Activated CD8-positive, alpha-beta memory T cell treated with anti-CD3 and anti-CD28 coated beads, Interleukin-2, amount 10 ng/mL, durations not matched to agents 7 days and 5 days (primary cell): ENCODE results near the gene TRDMT1. TPM values are rescaled to one million over a fixed set of nuclear protein-coding genes. Genes with fewer than 3 reads are reported as not detected.
A peak's percentile ranks its signal among the peaks of the same experiment; 100 is the strongest.
"Not testable (repeated sequence)": the region's sequence is repeated elsewhere in the genome, so short reads cannot be mapped to it uniquely, and the experiment has no call there.

ENCODE experiments used
- ATAC-seq: fragments of 150-1000 bp; cut with Tn5 transposase; one replicate; pipeline ENCODE4 v1.10.0; 2021; ENCODE audit warnings: moderate library complexity
- CTCF ChIA-PET: fragments of 350-600 bp; sonication (Branson Sonifier 250); formaldehyde crosslinking; loops from one replicate; lab custom pipeline; 2021; ENCODE audit warnings: antibody characterized with exemption; lab: Charles Lee
- DNase-seq: peaks from one replicate; pipeline ENCODE4 v3.0.0-alpha.2; 2020
- H3K27ac Mint-ChIP-seq: one replicate; pipeline ENCODE4 v1.8.0; 2021; ENCODE audit warnings: mild to moderate bottlenecking, mixed read lengths
- H3K27me3 Mint-ChIP-seq: one replicate; pipeline ENCODE4 v1.8.0; 2021; ENCODE audit warnings: mixed read lengths
- H3K36me3 Mint-ChIP-seq: one replicate; pipeline ENCODE4 v1.8.0; 2021; ENCODE audit warnings: mild to moderate bottlenecking, mixed read lengths
- H3K4me1 Mint-ChIP-seq: one replicate; pipeline ENCODE4 v1.8.0; 2021; ENCODE audit warnings: mixed read lengths
- H3K4me3 Mint-ChIP-seq: one replicate; pipeline ENCODE4 v1.8.0; 2021; ENCODE audit warnings: mild to moderate bottlenecking, moderate library complexity, mixed read lengths
- H3K9me3 Mint-ChIP-seq: one replicate; pipeline ENCODE4 v1.8.0; 2022; ENCODE audit warnings: low read depth, mixed read lengths
- total RNA-seq, 2 experiments: library from RNA; stranded (reverse); gene quantifications; one replicate each; pipeline ENCODE4 v1.2.3, GENCODE V29; 2021

Gene TRDMT1
- total RNA-seq, 2 experiments from 2014 or later, result 7.7 to 9.2 TPM

- H3K4me1 Mint-ChIP-seq, result peaks cover 21% of the 10 kb centered on the region
- H3K27me3 Mint-ChIP-seq, result no peaks in the 10 kb centered on the region
- CTCF ChIA-PET, result no interaction called here
- DNase-seq, result peak; percentile 59
- H3K4me3 Mint-ChIP-seq, result no peak overlapping the region
- H3K27ac Mint-ChIP-seq, result no peak overlapping the region
- ATAC-seq, result peak; percentile 53
- H3K9me3 Mint-ChIP-seq, result no peaks in the 10 kb centered on the region
- peaks cover 4% of the 10 kb centered on the region for H3K36me3 Mint-ChIP-seq
Observed at GRCh38 chr10:17126327-17126726, 75.1 kb downstream of the TRDMT1 start.

GRCh38 chr10:17125206-17125893, 76.1 kb downstream of the TRDMT1 start:
- Mint-ChIP-seq H3K36me3 (peaks cover 1% of the 10 kb centered on the region), H3K9me3 (no peaks in the 10 kb centered on the region), H3K4me1 (peaks cover 21% of the 10 kb centered on the region), H3K4me3 (no peak overlapping the region), H3K27ac (no peak overlapping the region), H3K27me3 (no peaks in the 10 kb centered on the region)
- ATAC-seq, result no peak
- CTCF ChIA-PET, result no interaction called here
- DNase-seq, result no peak

GRCh38 chr10:17123961-17124360, 77.5 kb downstream of the TRDMT1 start:
- no peaks in the 10 kb centered on the region for H3K27me3 Mint-ChIP-seq
- H3K36me3 Mint-ChIP-seq, result peaks cover 1% of the 10 kb centered on the region
- no peak for DNase-seq
- ATAC-seq, result no peak
- no peak overlapping the region for H3K27ac Mint-ChIP-seq
- H3K9me3 Mint-ChIP-seq, result no peaks in the 10 kb centered on the region
- no peak overlapping the region for H3K4me3 Mint-ChIP-seq
- H3K4me1 Mint-ChIP-seq, result peaks cover 21% of the 10 kb centered on the region
- CTCF ChIA-PET, result no interaction called here

GRCh38 chr10:17122726-17123661, 78.5 kb downstream of the TRDMT1 start:
- no peak for ATAC-seq
- Mint-ChIP-seq H3K9me3 (no peaks in the 10 kb centered on the region), H3K4me3 (no peak overlapping the region), H3K27me3 (no peaks in the 10 kb centered on the region), H3K27ac (no peak overlapping the region), H3K4me1 (peaks cover 21% of the 10 kb centered on the region), H3K36me3 (peaks cover 1% of the 10 kb centered on the region)
- CTCF ChIA-PET, result interaction anchor here (0.7 kb wide), 2 partner anchors 16 to 91 kb away, joined by 4 to 5 read pairs; no protein-coding TSS in a partner anchor
- no peak for DNase-seq

GRCh38 chr10:17122052-17122451, 79.4 kb downstream of the TRDMT1 start:
- H3K36me3 Mint-ChIP-seq, result peaks cover 1% of the 10 kb centered on the region
- ATAC-seq, result no peak
- DNase-seq, result no peak
- H3K27me3 Mint-ChIP-seq, result no peaks in the 10 kb centered on the region
- H3K4me3 Mint-ChIP-seq, result no peak overlapping the region
- no peak overlapping the region for H3K27ac Mint-ChIP-seq
- CTCF ChIA-PET, result interaction anchor here (0.7 kb wide), 1 partner anchor 92 kb away, joined by 4 read pairs; no protein-coding TSS in a partner anchor
- no peaks in the 10 kb centered on the region for H3K9me3 Mint-ChIP-seq
- peaks cover 16% of the 10 kb centered on the region for H3K4me1 Mint-ChIP-seq

DNA sequence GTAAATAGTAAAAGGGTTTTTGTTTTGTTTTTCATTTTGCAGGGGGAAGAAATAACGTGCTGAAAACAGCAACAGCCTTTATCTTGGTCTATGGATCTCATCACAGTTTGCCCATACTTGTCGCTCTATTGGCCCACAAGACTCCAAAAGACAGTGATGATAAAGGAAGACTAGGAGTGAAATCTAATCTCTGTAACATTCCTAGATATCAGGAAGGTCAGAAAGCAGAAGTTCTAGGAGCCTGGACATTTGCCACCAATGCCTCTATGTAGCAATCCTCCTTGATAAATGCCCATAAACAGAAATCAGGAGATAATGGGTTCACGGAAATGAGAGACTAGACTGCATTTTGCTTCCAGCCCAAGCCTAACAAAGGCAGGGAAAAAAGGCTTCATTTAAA, 80.8 kb downstream of the TRDMT1 start:
- CTCF ChIA-PET, result no interaction called here
- DNase-seq, result no peak
- H3K27ac Mint-ChIP-seq, result no peak overlapping the region
- H3K9me3 Mint-ChIP-seq, result no peaks in the 10 kb centered on the region
- H3K4me3 Mint-ChIP-seq, result no peak overlapping the region
- no peaks in the 10 kb centered on the region for H3K27me3 Mint-ChIP-seq
- peaks cover 1% of the 10 kb centered on the region for H3K36me3 Mint-ChIP-seq
- H3K4me1 Mint-ChIP-seq, result peaks cover 6% of the 10 kb centered on the region
- no peak for ATAC-seq

GRCh38 chr10:17119845-17120244, 81.6 kb downstream of the TRDMT1 start:
- ATAC-seq, result no peak
- H3K27me3 Mint-ChIP-seq, result no peaks in the 10 kb centered on the region
- no peak overlapping the region for H3K4me3 Mint-ChIP-seq
- CTCF ChIA-PET, result no interaction called here
- H3K4me1 Mint-ChIP-seq, result peaks cover 6% of the 10 kb centered on the region
- H3K27ac Mint-ChIP-seq, result no peak overlapping the region
- peaks cover 1% of the 10 kb centered on the region for H3K36me3 Mint-ChIP-seq
- no peak for DNase-seq
- no peaks in the 10 kb centered on the region for H3K9me3 Mint-ChIP-seq

GRCh38 chr10:17116193-17116592, 85.3 kb downstream of the TRDMT1 start:
- no peak for ATAC-seq
- DNase-seq, result no peak
- H3K36me3 Mint-ChIP-seq, result no peaks in the 10 kb centered on the region
- H3K9me3 Mint-ChIP-seq, result no peaks in the 10 kb centered on the region
- CTCF ChIA-PET, result interaction anchor here (1.3 kb wide), 1 partner anchor 19 kb away, joined by 3 read pairs; no protein-coding TSS in a partner anchor
- H3K27me3 Mint-ChIP-seq, result no peaks in the 10 kb centered on the region
- no peak overlapping the region for H3K27ac Mint-ChIP-seq
- peaks cover 5% of the 10 kb centered on the region for H3K4me1 Mint-ChIP-seq
- no peak overlapping the region for H3K4me3 Mint-ChIP-seq

DNA sequence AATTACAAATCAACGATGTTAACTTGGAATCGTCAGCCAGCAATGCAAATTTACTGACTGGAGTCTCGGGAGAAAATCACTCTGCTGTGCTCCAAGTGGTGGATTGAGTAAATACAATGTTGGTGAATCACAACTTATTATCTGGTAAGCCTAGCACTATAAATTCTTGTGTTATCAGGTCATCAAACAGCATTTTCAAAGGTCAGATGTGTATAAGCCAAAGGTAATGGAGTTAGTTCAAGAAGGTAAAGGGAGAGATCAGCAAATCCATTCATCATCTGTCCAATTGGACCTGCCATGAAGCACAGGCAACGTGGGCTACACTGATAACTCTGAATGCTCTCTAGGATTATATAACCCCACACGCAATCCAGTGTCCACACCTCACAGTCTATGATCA, 85.8 kb downstream of the TRDMT1 start:
- Mint-ChIP-seq H3K36me3 (no peaks in the 10 kb centered on the region), H3K4me1 (peaks cover 5% of the 10 kb centered on the region), H3K27me3 (no peaks in the 10 kb centered on the region), H3K9me3 (no peaks in the 10 kb centered on the region), H3K27ac (no peak overlapping the region), H3K4me3 (no peak overlapping the region)
- ATAC-seq, result no peak
- CTCF ChIA-PET, result interaction anchor here (1.3 kb wide), 1 partner anchor 19 kb away, joined by 3 read pairs; no protein-coding TSS in a partner anchor
- no peak for DNase-seq

GRCh38 chr10:17114878-17115444, 86.5 kb downstream of the TRDMT1 start:
- H3K27ac Mint-ChIP-seq, H3K4me1 Mint-ChIP-seq, H3K27me3 Mint-ChIP-seq, DNase-seq, CTCF ChIA-PET, H3K9me3 Mint-ChIP-seq, H3K36me3 Mint-ChIP-seq, H3K4me3 Mint-ChIP-seq: not testable (repeated sequence)
- peak; percentile 49 for ATAC-seq

DNA sequence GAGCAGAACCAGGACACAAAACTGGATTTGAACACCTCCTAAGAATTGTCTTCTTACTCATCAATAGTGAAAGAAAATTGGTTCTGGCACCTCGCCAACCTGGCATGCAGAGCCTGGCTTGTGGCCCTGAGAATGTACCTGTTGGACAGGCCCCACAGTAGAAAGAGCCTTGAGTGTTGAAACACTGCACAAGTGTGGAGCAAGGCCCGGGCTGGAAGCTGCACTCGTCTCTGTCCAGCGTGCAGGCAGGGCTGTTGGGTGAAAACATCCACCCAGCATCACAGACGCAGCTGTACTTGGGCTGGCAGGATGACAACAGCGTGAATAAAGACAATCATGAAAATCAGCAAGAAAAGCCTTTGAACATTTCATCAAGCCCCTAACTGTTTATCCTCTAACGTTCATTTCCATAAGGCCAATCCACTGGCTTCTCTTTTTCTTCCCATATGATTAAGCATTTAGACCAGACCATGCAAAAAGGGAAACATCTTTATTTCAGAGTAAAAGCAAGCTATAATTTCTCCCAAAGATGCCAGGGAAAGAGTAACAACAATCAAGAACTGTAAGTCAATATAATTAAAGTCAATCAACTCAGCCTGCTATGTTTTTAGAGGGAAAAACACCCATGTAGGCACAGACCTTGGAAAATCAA, 87.5 kb downstream of the TRDMT1 start:
- no peaks in the 10 kb centered on the region for H3K27me3 Mint-ChIP-seq
- peaks cover 1% of the 10 kb centered on the region for H3K36me3 Mint-ChIP-seq
- H3K4me1 Mint-ChIP-seq, result peaks cover 11% of the 10 kb centered on the region
- no peaks in the 10 kb centered on the region for H3K9me3 Mint-ChIP-seq
- no peak overlapping the region for H3K27ac Mint-ChIP-seq
- ATAC-seq (no peak), DNase-seq (no peak)
- no peak overlapping the region for H3K4me3 Mint-ChIP-seq
- CTCF ChIA-PET, result no interaction called here

GRCh38 chr10:17113346-17113745, 88.1 kb downstream of the TRDMT1 start:
- ATAC-seq, result no peak

GRCh38 chr10:17112566-17112965, 88.9 kb downstream of the TRDMT1 start:
- Mint-ChIP-seq H3K27ac (no peak overlapping the region), H3K36me3 (peaks cover 1% of the 10 kb centered on the region), H3K4me1 (peaks cover 11% of the 10 kb centered on the region), H3K27me3 (no peaks in the 10 kb centered on the region), H3K4me3 (no peak overlapping the region), H3K9me3 (no peaks in the 10 kb centered on the region)
- DNase-seq (no peak), ATAC-seq (no peak)
- CTCF ChIA-PET, result no interaction called here

More at GRCh38 chr10:17113346-17113745, 88.1 kb downstream of the TRDMT1 start:
- peaks cover 11% of the 10 kb centered on the region for H3K4me1 Mint-ChIP-seq
- CTCF ChIA-PET, result no interaction called here
- no peaks in the 10 kb centered on the region for H3K9me3 Mint-ChIP-seq
- H3K36me3 Mint-ChIP-seq, result peaks cover 1% of the 10 kb centered on the region
- H3K27me3 Mint-ChIP-seq, result no peaks in the 10 kb centered on the region
- H3K4me3 Mint-ChIP-seq, result no peak overlapping the region
- DNase-seq, result no peak
- no peak overlapping the region for H3K27ac Mint-ChIP-seq
